ENCODE data around the gene CCDC66.
"Not testable (repeated sequence)": the region's sequence is repeated elsewhere in the genome, so short reads cannot be mapped to it uniquely, and the experiment has no call there.

Gene CCDC66

GRCh38 chr3:56556908-56557830 is at the start of gene CCDC66:
Gene CCDC66, plus strand, starts transcription at chr3:56557175. Its CDS starts 68 bp downstream, at chr3:56557243.
- DNase-seq = peak; percentile 39

GRCh38 chr3:56519641-56520040 is 37.3 kb upstream of the CCDC66 start:
- DNase-seq = no peak

- DNase-seq = no peak
Observed at GRCh38 chr3:56522374-56522773, 34.6 kb upstream of the CCDC66 start.

GRCh38 chr3:56525291-56525690 is 31.7 kb upstream of the CCDC66 start:
- no peak for DNase-seq

- DNase-seq = no peak
Observed at GRCh38 chr3:56536735-56537134, 20.2 kb upstream of the CCDC66 start.

- DNase-seq = no peak
Observed at GRCh38 chr3:56547486-56547885, 9.5 kb upstream of the CCDC66 start.

GRCh38 chr3:56557831-56558170 is 826 bp downstream of the CCDC66 start:
- no peak for DNase-seq

GRCh38 chr3:56573501-56573900 is 16.5 kb downstream of the CCDC66 start:
- no peak for DNase-seq

- not testable (repeated sequence) for DNase-seq
Observed at GRCh38 chr3:56581941-56582340, 25.0 kb downstream of the CCDC66 start.

- DNase-seq = not testable (repeated sequence)
Observed at GRCh38 chr3:56584275-56584674, 27.3 kb downstream of the CCDC66 start.

- DNase-seq = no peak
Observed at GRCh38 chr3:56590814-56591213, 33.8 kb downstream of the CCDC66 start.

GRCh38 chr3:56591262-56591661 is 34.3 kb downstream of the CCDC66 start:
- no peak for DNase-seq

GRCh38 chr3:56593455-56594158 is 36.6 kb downstream of the CCDC66 start:
- no peak for DNase-seq

GRCh38 chr3:56595975-56596840 is 39.2 kb downstream of the CCDC66 start:
- DNase-seq = no peak

- not testable (repeated sequence) for DNase-seq
Observed at GRCh38 chr3:56608479-56608878, 51.5 kb downstream of the CCDC66 start.

- no peak for DNase-seq
Observed at GRCh38 chr3:56610669-56611335, 53.8 kb downstream of the CCDC66 start.

GRCh38 chr3:56611364-56611763 is 54.4 kb downstream of the CCDC66 start:
- DNase-seq = no peak

GRCh38 chr3:56612146-56612545 is 55.2 kb downstream of the CCDC66 start:
- no peak for DNase-seq

GRCh38 chr3:56613016-56613415 is 56.0 kb downstream of the CCDC66 start:
- no peak for DNase-seq

- DNase-seq = no peak
Observed at GRCh38 chr3:56616478-56617006, 59.6 kb downstream of the CCDC66 start.

- DNase-seq = no peak
Observed at GRCh38 chr3:56620371-56620770, 63.4 kb downstream of the CCDC66 start.

GRCh38 chr3:56621681-56622080 is 64.7 kb downstream of the CCDC66 start:
- DNase-seq = no peak
